ENCODE results near the gene COL6A5. TPM values are rescaled to one million over a fixed set of nuclear protein-coding genes. Genes with fewer than 3 reads are reported as not detected.

COL6A5 gene
- total RNA-seq, 1 experiment from 2014 or later: not detected

DNA sequence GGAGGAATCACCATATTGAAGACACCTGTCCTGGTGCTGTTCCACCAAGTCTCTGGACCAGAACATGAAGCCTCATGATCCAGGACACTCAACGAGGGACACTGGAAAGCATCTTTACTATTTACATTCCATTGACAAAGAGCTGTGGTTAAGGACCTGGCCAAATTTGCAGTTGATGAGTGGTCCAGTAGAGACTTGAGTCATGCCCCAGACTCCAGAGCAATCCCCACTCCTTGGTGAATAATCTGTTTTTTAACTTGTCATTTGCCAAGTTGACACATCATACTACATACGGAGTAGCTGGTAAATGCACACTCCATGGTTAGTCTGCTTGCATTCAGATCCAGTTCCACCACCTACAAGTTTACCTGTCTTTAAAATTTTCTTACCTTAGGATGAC, 170.3 kb downstream of the COL6A5 start:
- BruUV-seq (replicated peaks): no TSS peak
- ATAC-seq (no peak), DNase-seq (ENCODE audit: low read depth, low spot score) (no peak)
- Histone ChIP-seq H3K27me3 (ENCODE audit: insufficient read depth, low read length) (peaks cover 58% of the 10 kb centered on the region), H3K79me2 (ENCODE audit: insufficient read depth, low read length) (no peaks in the 10 kb centered on the region), H3K27ac (ENCODE audit: low read depth, low read length) (no peak overlapping the region), H3K4me1 (ENCODE audit: control insufficient read depth in 1 of 2, insufficient read depth in 2 of 2, low read length in 2 of 2) (no peaks in the 10 kb centered on the region), H4K20me1 (ENCODE audit: insufficient read depth) (no peaks in the 10 kb centered on the region), H3K4me2 (ENCODE audit: low read length) (no peak overlapping the region), H3K36me3 (ENCODE audit: control insufficient read depth in 1 of 2, insufficient read depth in 2 of 2, low read length in 2 of 2) (no peaks in the 10 kb centered on the region), H3K9me3 (ENCODE audit: control insufficient read depth in 1 of 2, insufficient read depth in 1 of 2, low read depth in 1 of 2, low read length in 2 of 2) (no peaks in the 10 kb centered on the region), H3K4me3 (replicated peaks in 1 of 2; ENCODE audit: low read depth in 1 of 2, low read length in 2 of 2) (no peak overlapping the region), H3K9me2 (ENCODE audit: insufficient read depth) (0 out of 2 replicates have a peak, but pooled peaks cover 4% of the 10 kb centered on the region), H2AFZ (ENCODE audit: low read depth, low read length, poor library complexity, severe bottlenecking) (no peak overlapping the region), H3K9ac (ENCODE audit: low read length) (no peak overlapping the region)
- CTCF ChIA-PET: no interaction called here
- intact Hi-C loops (cut with micrococcal nuclease): no loop called here
- POLR2A ChIA-PET: no interaction called here
- RAD21 ChIA-PET (ENCODE audit: low non-redundant PET in 1 of 2, low total read pairs in 2 of 2, uncharacterized antibody in 2 of 2, unreplicated experiment in 2 of 2): no interaction called here
- no peak for TF ChIP-seq EZH2 (IDR thresholded peaks at IDR 0.05)
- no peak for TF ChIP-seq JUND (IDR thresholded peaks at IDR 0.05)
- no peak for TF ChIP-seq SRF (IDR thresholded peaks at IDR 0.05; ENCODE audit: low read depth)
- TF ChIP-seq ZFX (IDR thresholded peaks at IDR 0.05): no peak
- TF ChIP-seq, protein P1, sequence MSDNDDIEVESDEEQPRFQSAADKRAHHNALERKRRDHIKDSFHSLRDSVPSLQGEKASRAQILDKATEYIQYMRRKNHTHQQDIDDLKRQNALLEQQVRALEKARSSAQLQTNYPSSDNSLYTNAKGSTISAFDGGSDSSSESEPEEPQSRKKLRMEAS (IDR thresholded peaks at IDR 0.05): no peak
- no peak for TF ChIP-seq POLR2AphosphoS5 (IDR thresholded peaks at IDR 0.05; ENCODE audit: low read depth, low read length)
- TF ChIP-seq, protein P2, sequence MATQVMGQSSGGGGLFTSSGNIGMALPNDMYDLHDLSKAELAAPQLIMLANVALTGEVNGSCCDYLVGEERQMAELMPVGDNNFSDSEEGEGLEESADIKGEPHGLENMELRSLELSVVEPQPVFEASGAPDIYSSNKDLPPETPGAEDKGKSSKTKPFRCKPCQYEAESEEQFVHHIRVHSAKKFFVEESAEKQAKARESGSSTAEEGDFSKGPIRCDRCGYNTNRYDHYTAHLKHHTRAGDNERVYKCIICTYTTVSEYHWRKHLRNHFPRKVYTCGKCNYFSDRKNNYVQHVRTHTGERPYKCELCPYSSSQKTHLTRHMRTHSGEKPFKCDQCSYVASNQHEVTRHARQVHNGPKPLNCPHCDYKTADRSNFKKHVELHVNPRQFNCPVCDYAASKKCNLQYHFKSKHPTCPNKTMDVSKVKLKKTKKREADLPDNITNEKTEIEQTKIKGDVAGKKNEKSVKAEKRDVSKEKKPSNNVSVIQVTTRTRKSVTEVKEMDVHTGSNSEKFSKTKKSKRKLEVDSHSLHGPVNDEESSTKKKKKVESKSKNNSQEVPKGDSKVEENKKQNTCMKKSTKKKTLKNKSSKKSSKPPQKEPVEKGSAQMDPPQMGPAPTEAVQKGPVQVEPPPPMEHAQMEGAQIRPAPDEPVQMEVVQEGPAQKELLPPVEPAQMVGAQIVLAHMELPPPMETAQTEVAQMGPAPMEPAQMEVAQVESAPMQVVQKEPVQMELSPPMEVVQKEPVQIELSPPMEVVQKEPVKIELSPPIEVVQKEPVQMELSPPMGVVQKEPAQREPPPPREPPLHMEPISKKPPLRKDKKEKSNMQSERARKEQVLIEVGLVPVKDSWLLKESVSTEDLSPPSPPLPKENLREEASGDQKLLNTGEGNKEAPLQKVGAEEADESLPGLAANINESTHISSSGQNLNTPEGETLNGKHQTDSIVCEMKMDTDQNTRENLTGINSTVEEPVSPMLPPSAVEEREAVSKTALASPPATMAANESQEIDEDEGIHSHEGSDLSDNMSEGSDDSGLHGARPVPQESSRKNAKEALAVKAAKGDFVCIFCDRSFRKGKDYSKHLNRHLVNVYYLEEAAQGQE (IDR thresholded peaks at IDR 0.05; ENCODE audit: low read depth): no peak
- TF ChIP-seq POLR2A (IDR thresholded peaks at IDR 0.05; ENCODE audit: borderline replicate concordance, extremely low read depth, insufficient read depth, insufficient read length): no peak
- no peak for TF ChIP-seq TCF7L2 (IDR thresholded peaks at IDR 0.05; ENCODE audit: borderline replicate concordance, extremely low read depth, insufficient read depth, insufficient read length)
